Measurements from ENCODE around the gene PARD6G. TPM values are rescaled to one million over a fixed set of nuclear protein-coding genes. Genes with fewer than 3 reads are reported as not detected.

The PARD6G gene
- total and polyA plus RNA-seq, 4 experiments from 2014 or later = 0.13 to 1.3 (median 0.28) TPM; not detected in 1

DNA sequence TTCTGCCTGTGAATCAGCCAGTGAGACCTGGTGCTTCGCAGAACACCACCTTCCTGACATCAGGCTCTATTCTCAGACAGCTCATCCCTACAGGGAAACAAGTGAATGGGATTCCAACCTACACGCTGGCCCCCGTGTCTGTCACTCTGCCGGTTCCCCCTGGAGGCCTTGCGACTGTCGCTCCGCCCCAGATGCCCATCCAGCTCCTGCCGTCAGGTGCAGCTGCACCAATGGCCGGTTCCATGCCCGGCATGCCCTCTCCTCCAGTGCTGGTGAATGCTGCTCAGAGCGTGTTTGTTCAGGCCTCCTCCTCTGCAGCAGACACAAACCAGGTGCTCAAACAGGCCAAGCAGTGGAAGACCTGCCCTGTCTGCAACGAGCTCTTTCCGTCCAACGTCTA lies 110.2 kb downstream of the PARD6G start:
- Mint-ChIP-seq H3K9me3 (no peaks in the 10 kb centered on the region), H3K36me3 (peaks cover 63 to 65% of the 10 kb centered on the region in 2 donors), H3K4me1 (peaks cover 0 to 2% (median under 1%) of the 10 kb centered on the region in 4 donors), H3K27me3 (no peaks in the 10 kb centered on the region), H3K27ac (peak overlapping the region in 1 of 7 donors; percentile 35), H3K4me3 (peak overlapping the region in 1 of 8 donors; percentile 36)
- POLR2A ChIA-PET (ENCODE audit: partially characterized antibody) = no interaction called here
- Histone ChIP-seq H3K9me3 (ENCODE audit: control insufficient read depth in 1 of 2, low read length in 2 of 2) (no peaks in the 10 kb centered on the region), H3K27me3 (ENCODE audit: insufficient read depth, low read length) (no peaks in the 10 kb centered on the region), H3K36me3 (ENCODE audit: insufficient read depth, low read length) (peaks cover 42% of the 10 kb centered on the region), H3K4me3 (ENCODE audit: low read length in 2 of 2) (no peak overlapping the region), H3K27ac (ENCODE audit: low read depth, low read length) (no peak overlapping the region), H3K4me1 (ENCODE audit: insufficient read depth, low read length) (no peaks in the 10 kb centered on the region)
- intact Hi-C loops (cut with micrococcal nuclease) = no loop called here
- CTCF ChIA-PET (ENCODE audit: partially characterized antibody) = interaction anchor here (1.0 kb wide), 1 partner anchor 20 kb away, joined by 5 read pairs; no protein-coding TSS in a partner anchor
- DNase-seq = no peak

DNA sequence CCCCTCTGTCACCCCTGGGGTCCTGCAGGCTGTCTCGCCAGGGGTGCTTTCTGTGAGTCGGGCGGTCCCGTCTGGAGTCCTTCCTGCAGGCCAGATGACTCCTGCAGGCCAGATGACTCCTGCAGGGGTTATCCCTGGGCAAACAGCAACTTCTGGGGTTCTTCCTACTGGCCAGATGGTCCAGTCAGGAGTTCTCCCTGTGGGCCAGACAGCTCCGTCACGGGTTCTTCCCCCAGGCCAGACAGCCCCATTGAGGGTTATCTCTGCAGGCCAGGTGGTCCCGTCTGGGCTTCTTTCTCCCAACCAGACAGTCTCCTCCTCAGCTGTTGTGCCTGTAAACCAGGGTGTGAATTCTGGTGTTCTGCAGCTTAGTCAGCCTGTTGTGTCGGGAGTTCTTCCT lies 110.6 kb downstream of the PARD6G start:
- no peaks in the 10 kb centered on the region for H3K9me3 ChIP-seq (ENCODE audit: control insufficient read depth in 1 of 2, low read length in 2 of 2)
- H3K36me3 Mint-ChIP-seq = peaks cover 67 to 69% of the 10 kb centered on the region in 2 donors
- CTCF ChIA-PET (ENCODE audit: partially characterized antibody) = interaction anchor here (1.0 kb wide), 1 partner anchor 21 kb away, joined by 5 read pairs; no protein-coding TSS in a partner anchor
- peaks cover 42% of the 10 kb centered on the region for H3K36me3 ChIP-seq (ENCODE audit: insufficient read depth, low read length)
- H3K27ac Mint-ChIP-seq = no peak overlapping the region
- H3K4me3 ChIP-seq (ENCODE audit: low read length in 2 of 2) = no peak overlapping the region
- DNase-seq = no peak
- no peaks in the 10 kb centered on the region for H3K27me3 Mint-ChIP-seq
- H3K9me3 Mint-ChIP-seq = no peaks in the 10 kb centered on the region
- H3K4me3 Mint-ChIP-seq = no peak overlapping the region
- no peaks in the 10 kb centered on the region for H3K27me3 ChIP-seq (ENCODE audit: insufficient read depth, low read length)
- no peak overlapping the region for H3K27ac ChIP-seq (ENCODE audit: low read depth, low read length)
- POLR2A ChIA-PET (ENCODE audit: partially characterized antibody) = no interaction called here
- no peaks in the 10 kb centered on the region for H3K4me1 ChIP-seq (ENCODE audit: insufficient read depth, low read length)
- H3K4me1 Mint-ChIP-seq = peaks cover 0 to 7% (median 3%) of the 10 kb centered on the region in 4 donors
- intact Hi-C loops (cut with micrococcal nuclease) = no loop called here

DNA sequence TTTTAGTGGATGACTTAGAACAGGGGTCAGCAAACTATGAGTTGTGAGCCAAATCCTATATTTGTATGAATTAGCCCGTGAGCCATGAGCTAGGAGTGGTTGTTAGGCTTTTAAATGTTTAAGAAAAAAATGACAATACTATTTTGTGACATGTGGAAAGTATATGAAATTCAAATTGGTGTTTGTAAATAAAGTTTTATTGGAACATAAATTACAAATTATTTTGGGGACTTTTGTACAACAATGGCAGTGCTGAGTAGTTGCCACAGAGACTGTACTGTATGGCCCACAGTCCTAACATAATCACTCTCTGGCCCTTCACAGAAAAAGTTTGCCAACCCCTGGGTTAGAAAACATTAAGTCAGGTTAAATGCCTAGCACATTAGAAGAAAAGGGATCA lies 112.2 kb downstream of the PARD6G start:
- H3K4me1 ChIP-seq (ENCODE audit: insufficient read depth, low read length) = no peaks in the 10 kb centered on the region
- H3K4me3 ChIP-seq (ENCODE audit: low read length in 2 of 2) = no peak overlapping the region
- H3K27me3 ChIP-seq (ENCODE audit: insufficient read depth, low read length) = no peaks in the 10 kb centered on the region
- H3K9me3 Mint-ChIP-seq = no peaks in the 10 kb centered on the region
- H3K9me3 ChIP-seq (ENCODE audit: control insufficient read depth in 1 of 2, low read length in 2 of 2) = no peaks in the 10 kb centered on the region
- ChIA-PET POLR2A (ENCODE audit: partially characterized antibody) (no interaction called here), CTCF (ENCODE audit: partially characterized antibody) (no interaction called here)
- peaks cover 42% of the 10 kb centered on the region for H3K36me3 ChIP-seq (ENCODE audit: insufficient read depth, low read length)
- H3K4me1 Mint-ChIP-seq = peaks cover 3 to 14% (median 6%) of the 10 kb centered on the region in 4 donors
- intact Hi-C loops (cut with micrococcal nuclease) = no loop called here
- H3K27me3 Mint-ChIP-seq = no peaks in the 10 kb centered on the region
- DNase-seq = no peak
- no peak overlapping the region for H3K27ac Mint-ChIP-seq
- H3K36me3 Mint-ChIP-seq = peaks cover 71 to 74% of the 10 kb centered on the region in 2 donors
- H3K4me3 Mint-ChIP-seq = no peak overlapping the region
- no peak overlapping the region for H3K27ac ChIP-seq (ENCODE audit: low read depth, low read length)

DNA sequence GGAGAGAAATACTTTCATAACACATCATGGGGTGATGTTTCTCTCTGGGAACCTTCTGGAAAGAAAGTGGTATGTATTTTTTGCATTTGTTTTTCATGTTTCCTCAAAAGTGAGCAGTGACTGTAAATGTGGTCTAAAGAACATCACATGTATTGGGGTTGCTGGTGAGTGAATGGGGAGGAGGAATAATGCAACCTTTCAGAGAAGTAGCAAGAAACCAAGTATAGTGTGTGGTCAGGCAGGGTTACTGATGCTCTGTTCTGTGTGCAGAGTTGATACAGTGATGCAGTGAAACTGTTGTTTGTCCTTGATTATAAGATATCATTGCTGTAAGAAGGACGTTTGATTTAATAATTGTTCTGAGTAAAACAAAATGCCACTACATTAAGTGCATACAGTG lies 114.2 kb downstream of the PARD6G start:
- POLR2A ChIA-PET (ENCODE audit: partially characterized antibody) = interaction anchor here (0.6 kb wide), 1 partner anchor 9 kb away, joined by 5 read pairs; no protein-coding TSS in a partner anchor
- peaks cover 61 to 68% of the 10 kb centered on the region in 2 donors for H3K36me3 Mint-ChIP-seq
- H3K27ac Mint-ChIP-seq = no peak overlapping the region
- Histone ChIP-seq H3K27ac (ENCODE audit: low read depth, low read length) (no peak overlapping the region), H3K9me3 (ENCODE audit: control insufficient read depth in 1 of 2, low read length in 2 of 2) (no peaks in the 10 kb centered on the region), H3K27me3 (ENCODE audit: insufficient read depth, low read length) (no peaks in the 10 kb centered on the region), H3K4me3 (ENCODE audit: low read length in 2 of 2) (no peak overlapping the region), H3K4me1 (ENCODE audit: insufficient read depth, low read length) (no peaks in the 10 kb centered on the region), H3K36me3 (ENCODE audit: insufficient read depth, low read length) (peaks cover 42% of the 10 kb centered on the region)
- peaks cover 6 to 23% (median 18%) of the 10 kb centered on the region in 4 donors for H3K4me1 Mint-ChIP-seq
- intact Hi-C loops (cut with micrococcal nuclease) = no loop called here
- CTCF ChIA-PET (ENCODE audit: partially characterized antibody) = no interaction called here
- H3K4me3 Mint-ChIP-seq = no peak overlapping the region
- DNase-seq = no peak
- no peaks in the 10 kb centered on the region for H3K9me3 Mint-ChIP-seq
- H3K27me3 Mint-ChIP-seq = no peaks in the 10 kb centered on the region

DNA sequence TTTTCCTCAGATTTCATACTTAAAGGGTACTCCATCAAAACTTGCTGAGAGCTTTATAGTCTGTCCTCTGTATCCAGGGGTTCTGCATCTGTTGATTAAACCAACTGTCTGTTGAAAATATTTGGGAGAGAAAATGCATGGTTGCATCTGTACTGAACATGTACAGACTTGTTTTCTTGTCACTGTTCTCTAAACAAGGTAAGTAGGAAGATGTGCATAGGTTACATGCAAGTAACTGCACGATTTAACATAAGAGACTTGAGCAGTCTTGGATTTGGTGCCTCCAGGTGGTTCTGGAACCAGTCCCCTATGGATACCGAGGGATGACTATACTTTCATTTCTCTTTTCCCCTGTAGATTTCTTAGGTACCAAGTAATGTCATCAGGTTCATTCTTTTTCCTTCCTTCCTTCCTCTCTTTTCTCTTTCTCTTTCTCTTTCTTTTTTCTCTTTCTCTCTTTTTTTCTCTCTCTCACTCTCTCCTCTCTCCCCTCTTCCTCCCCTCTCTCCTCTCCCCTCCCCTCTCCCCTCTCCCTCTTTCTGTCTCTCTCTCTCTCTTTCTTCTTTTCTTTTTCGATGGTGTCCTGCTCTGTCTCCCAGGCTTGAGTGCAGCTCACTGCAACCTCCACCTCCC lies 115.0 kb downstream of the PARD6G start:
- Mint-ChIP-seq H3K9me3 (no peaks in the 10 kb centered on the region), H3K36me3 (peaks cover 56 to 65% of the 10 kb centered on the region in 2 donors), H3K27ac (peak overlapping the region in 1 of 7 donors; percentile 18), H3K4me3 (no peak overlapping the region), H3K27me3 (no peaks in the 10 kb centered on the region), H3K4me1 (peaks cover 10 to 32% (median 22%) of the 10 kb centered on the region in 4 donors)
- no peak overlapping the region for H3K27ac ChIP-seq (ENCODE audit: low read depth, low read length)
- ChIA-PET CTCF (ENCODE audit: partially characterized antibody) (no interaction called here), POLR2A (ENCODE audit: partially characterized antibody) (no interaction called here)
- no peaks in the 10 kb centered on the region for H3K9me3 ChIP-seq (ENCODE audit: control insufficient read depth in 1 of 2, low read length in 2 of 2)
- no peak for DNase-seq
- intact Hi-C loops (cut with micrococcal nuclease) = no loop called here
- peaks cover 2% of the 10 kb centered on the region for H3K4me1 ChIP-seq (ENCODE audit: insufficient read depth, low read length)
- H3K36me3 ChIP-seq (ENCODE audit: insufficient read depth, low read length) = peaks cover 36% of the 10 kb centered on the region
- no peak overlapping the region for H3K4me3 ChIP-seq (ENCODE audit: low read length in 2 of 2)
- H3K27me3 ChIP-seq (ENCODE audit: insufficient read depth, low read length) = no peaks in the 10 kb centered on the region

DNA sequence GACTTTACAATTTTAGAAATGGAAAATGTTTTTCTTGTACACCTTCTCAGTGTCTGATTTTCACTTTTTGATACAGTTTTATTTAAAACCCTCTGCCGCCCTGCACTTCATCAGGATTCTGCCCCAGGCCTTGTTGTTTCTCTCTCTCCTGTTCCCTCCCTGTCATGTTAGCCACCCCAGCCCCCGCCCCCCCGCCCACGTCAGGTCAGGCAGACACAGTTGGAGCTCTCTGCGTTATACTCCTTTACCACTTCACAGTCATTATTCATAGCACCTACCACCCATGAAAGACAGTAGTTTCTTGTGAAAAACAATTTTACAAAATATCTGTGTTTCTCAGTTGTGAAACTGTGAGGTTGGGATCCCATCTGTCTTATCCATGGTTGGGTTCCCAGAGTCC lies 116.8 kb downstream of the PARD6G start:
- H3K9me3 Mint-ChIP-seq = no peaks in the 10 kb centered on the region
- H3K27ac Mint-ChIP-seq = no peak overlapping the region
- H3K4me3 ChIP-seq (ENCODE audit: low read length in 2 of 2) = no peak overlapping the region
- H3K27ac ChIP-seq (ENCODE audit: low read depth, low read length) = no peak overlapping the region
- H3K4me3 Mint-ChIP-seq = no peak overlapping the region
- CTCF ChIA-PET (ENCODE audit: partially characterized antibody) = no interaction called here
- H3K27me3 Mint-ChIP-seq = no peaks in the 10 kb centered on the region
- peaks cover 18% of the 10 kb centered on the region for H3K36me3 ChIP-seq (ENCODE audit: insufficient read depth, low read length)
- intact Hi-C loops (cut with micrococcal nuclease) = no loop called here
- peaks cover 18 to 45% (median 33%) of the 10 kb centered on the region in 4 donors for H3K4me1 Mint-ChIP-seq
- DNase-seq = no peak
- POLR2A ChIA-PET (ENCODE audit: partially characterized antibody) = no interaction called here
- H3K9me3 ChIP-seq (ENCODE audit: control insufficient read depth in 1 of 2, low read length in 2 of 2) = no peaks in the 10 kb centered on the region
- H3K36me3 Mint-ChIP-seq = peaks cover 47 to 58% of the 10 kb centered on the region in 2 donors
- no peaks in the 10 kb centered on the region for H3K27me3 ChIP-seq (ENCODE audit: insufficient read depth, low read length)
- peaks cover 14% of the 10 kb centered on the region for H3K4me1 ChIP-seq (ENCODE audit: insufficient read depth, low read length)

DNA sequence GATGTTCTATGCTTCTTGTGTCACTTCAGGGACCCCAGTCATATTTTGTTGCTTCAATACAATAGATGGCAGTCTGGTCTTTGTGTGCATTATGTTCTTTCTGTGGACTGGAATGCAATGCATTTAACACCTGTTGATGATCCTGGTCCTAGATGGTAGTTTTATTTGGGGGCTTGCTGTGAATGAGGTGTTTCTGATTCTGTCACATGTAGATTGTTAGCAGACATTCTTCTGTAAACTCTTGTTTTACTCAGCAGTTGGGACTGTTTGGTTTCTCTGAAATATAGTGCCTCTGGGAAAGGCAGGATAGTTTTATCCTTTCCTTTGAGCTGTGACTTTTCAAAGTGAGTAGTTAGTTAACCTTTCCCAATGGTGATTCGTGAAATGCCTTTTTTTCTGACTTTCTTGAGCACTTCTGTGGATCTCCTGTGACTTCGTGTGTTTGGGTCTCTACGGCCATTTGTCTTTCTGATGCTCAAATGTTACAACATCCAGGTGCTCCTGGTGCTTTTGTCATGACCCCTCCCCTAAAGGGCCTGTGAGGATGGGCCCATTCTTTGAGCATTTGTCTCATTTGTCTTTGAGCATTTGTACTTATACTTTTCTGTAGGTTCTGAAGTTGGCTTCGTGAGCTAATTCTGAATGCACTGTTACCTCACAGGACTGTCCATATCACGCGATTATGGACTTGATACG lies 117.5 kb downstream of the PARD6G start:
- Mint-ChIP-seq H3K27me3 (no peaks in the 10 kb centered on the region), H3K36me3 (peaks cover 40 to 51% of the 10 kb centered on the region in 2 donors), H3K9me3 (no peaks in the 10 kb centered on the region), H3K4me1 (peaks cover 18 to 45% (median 33%) of the 10 kb centered on the region in 4 donors), H3K4me3 (no peak overlapping the region), H3K27ac (peak overlapping the region in 1 of 7 donors; percentile 5)
- Histone ChIP-seq H3K27me3 (ENCODE audit: insufficient read depth, low read length) (no peaks in the 10 kb centered on the region), H3K4me1 (ENCODE audit: insufficient read depth, low read length) (peaks cover 14% of the 10 kb centered on the region), H3K9me3 (ENCODE audit: control insufficient read depth in 1 of 2, low read length in 2 of 2) (no peaks in the 10 kb centered on the region), H3K27ac (ENCODE audit: low read depth, low read length) (no peak overlapping the region), H3K4me3 (ENCODE audit: low read length in 2 of 2) (no peak overlapping the region), H3K36me3 (ENCODE audit: insufficient read depth, low read length) (peaks cover 13% of the 10 kb centered on the region)
- no peak for DNase-seq
- POLR2A ChIA-PET (ENCODE audit: partially characterized antibody) = no interaction called here
- intact Hi-C loops (cut with micrococcal nuclease) = no loop called here
- CTCF ChIA-PET (ENCODE audit: partially characterized antibody) = no interaction called here

All from CD4-positive, alpha-beta memory T cell (primary cell).